MM.1S (cell line): Measurements from ENCODE around the gene CABP4.

Experiments
- CTCF ChIP-seq: fragments of 300-600 bp; sonication (generic); IDR thresholded peaks from 2 replicates; pipeline ENCODE4 v1.5.1; 2016; ENCODE audit warnings: antibody characterized with exemption, low read length, mixed read lengths
- EZH2phosphoT487 ChIP-seq: fragments of 300-600 bp; sonication (generic); IDR thresholded peaks from 2 replicates; pipeline ENCODE4 v1.6.1; 2018; ENCODE audit warnings: antibody characterized with exemption, low read length

GRCh38 chr11:67492801-67493547 lies 37.8 kb downstream of the CABP4 start:
- TF ChIP-seq CTCF = no peak
- no peak for TF ChIP-seq EZH2phosphoT487
